SK-N-SH (cell line): ENCODE data around the gene IRX2. TPM values are rescaled to one million over a fixed set of nuclear protein-coding genes. Genes with fewer than 3 reads are reported as not detected.

Experiments
- CTCF ChIA-PET: fragments of 300-600, 350-600 bp; formaldehyde crosslinking; extraction: SDS; loops from one replicate; lab custom pipeline; 2021; lab: Yijun Ruan, JAX
- POLR2A ChIA-PET: fragments of 350-600 bp; sonication (Branson Sonifier 250); formaldehyde crosslinking; extraction: SDS; loops from one replicate; lab custom pipeline; 2020; ENCODE audit warnings: antibody characterized with exemption, inconsistent platforms; lab: Yijun Ruan, JAX
- DNase-seq: peaks from one replicate; pipeline ENCODE4 v3.0.0; 2012
- H2AFZ ChIP-seq: fragments of 200-600 bp; sonication (generic); 2 replicates; pipeline ENCODE4 v1.8.1; 2016; ENCODE audit warnings: antibody characterized with exemption, mild to moderate bottlenecking, low read depth
- H3F3A ChIP-seq: fragments of 200-600 bp; sonication (generic); replicated peaks from 2 replicates; pipeline ENCODE3; 2016; ENCODE audit warnings: antibody characterized with exemption, mild to moderate bottlenecking; ENCODE audit not compliant: insufficient read depth
- H3K27ac ChIP-seq, 2 experiments: fragments of 200-500 bp in 1 of 2; fragments of 200-600 bp in 1 of 2; sonication (Bioruptor generic) in 1 of 2; sonication (generic), shearing (Covaris generic) in 1 of 2; 2 replicates each; pipeline versions ENCODE4 v1.5.1 to v1.6.1; 2014 to 2016; ENCODE audit warnings: low read depth in 2 of 2, inconsistent platforms in 1 of 2, low read length in 1 of 2, mild to moderate bottlenecking in 1 of 2, mixed read lengths in 1 of 2
- H3K27me3 ChIP-seq: fragments of 200-600 bp; sonication (generic), shearing (Covaris generic); 2 replicates; pipeline ENCODE4 v1.6.1; 2016; ENCODE audit warnings: mixed run types; ENCODE audit not compliant: insufficient read depth
- H3K36me3 ChIP-seq, 2 experiments: fragments of 200-500 bp in 1 of 2; fragments of 200-600 bp in 1 of 2; sonication (Bioruptor generic) in 1 of 2; sonication (generic) in 1 of 2; replicated peaks in 1 of 2; 2 replicates each; pipeline versions ENCODE3 to v1.5.1; 2014 to 2016; ENCODE audit warnings: low read length in 1 of 2, mild to moderate bottlenecking in 1 of 2; ENCODE audit not compliant: insufficient read depth in 2 of 2, control insufficient read depth in 1 of 2
- H3K4me1 ChIP-seq, 2 experiments: fragments of 200-500 bp in 1 of 2; fragments of 200-600 bp in 1 of 2; sonication (Bioruptor generic) in 1 of 2; sonication (generic), shearing (Covaris generic) in 1 of 2; 2 replicates each; pipeline versions ENCODE4 v1.5.1 to v1.6.1; 2014 to 2016; ENCODE audit warnings: low read depth in 1 of 2, low read length in 1 of 2, mixed run types in 1 of 2; ENCODE audit not compliant: insufficient read depth in 2 of 2, control insufficient read depth in 1 of 2
- H3K4me2 ChIP-seq: fragments of 200-600 bp; sonication (generic), shearing (Covaris generic); 2 replicates; pipeline ENCODE4 v1.6.1; 2017; ENCODE audit warnings: mixed run types
- H3K4me3 ChIP-seq, 2 experiments: fragments of 200-500 bp in 1 of 2; fragments of 200-600 bp in 1 of 2; sonication (Bioruptor generic) in 1 of 2; sonication (generic), shearing (Covaris generic) in 1 of 2; 2 replicates each; pipeline versions ENCODE4 v1.5.1 to v1.8.1; 2014 to 2016; ENCODE audit warnings: low read depth in 2 of 2, inconsistent platforms in 1 of 2, low read length in 1 of 2, mild to moderate bottlenecking in 1 of 2, mixed read lengths in 1 of 2, moderate library complexity in 1 of 2
- H3K79me2 ChIP-seq: fragments of 200-600 bp; sonication (generic); 2 replicates; pipeline ENCODE4 v1.8.1; 2017; ENCODE audit warnings: mild to moderate bottlenecking; ENCODE audit not compliant: insufficient read depth
- H3K9ac ChIP-seq: fragments of 200-600 bp; sonication (generic); 2 replicates; pipeline ENCODE4 v1.6.1; 2017; ENCODE audit warnings: mixed run types
- H3K9me2 ChIP-seq: fragments of 200-600 bp; sonication (generic); 2 replicates; pipeline ENCODE4 v1.6.1; 2017; ENCODE audit warnings: mixed run types
- H3K9me3 ChIP-seq: fragments of 200-600 bp; sonication (generic); 2 replicates; pipeline ENCODE4 v1.6.1; 2017; ENCODE audit warnings: mixed run types, mild to moderate bottlenecking, moderate library complexity
- H4K20me1 ChIP-seq: fragments of 200-600 bp; sonication (generic); 2 replicates; pipeline ENCODE4 v1.6.1; 2017; ENCODE audit warnings: mild to moderate bottlenecking, mixed run types; ENCODE audit not compliant: insufficient read depth
- CTCF ChIP-seq: fragments of 200-600 bp; sonication (generic); IDR thresholded peaks from 2 replicates; pipeline ENCODE4 v1.6.1; 2017; ENCODE audit warnings: antibody characterized with exemption, mild to moderate bottlenecking, moderate library complexity
- EP300 ChIP-seq, 2 experiments: IDR thresholded peaks; 2 replicates each; pipeline versions ENCODE4 v1.4.0 to v1.6.1; 2012; ENCODE audit warnings: borderline replicate concordance in 1 of 2, low read depth in 1 of 2, low read length in 1 of 2
- FOXJ3 ChIP-seq: sonication (generic); formaldehyde crosslinking; IDR thresholded peaks from 2 replicates; pipeline ENCODE4 v1.5.1; 2020; ENCODE audit warnings: mild to moderate bottlenecking, missing genetic modification reagents
- FOXM1 ChIP-seq: IDR thresholded peaks from 2 replicates; pipeline ENCODE4 v1.4.0; 2012; ENCODE audit warnings: low read depth, mild to moderate bottlenecking
- GABPA ChIP-seq: IDR thresholded peaks from 2 replicates; pipeline ENCODE4 v1.4.0; 2012; ENCODE audit warnings: low read depth, mild to moderate bottlenecking
- IRF3 ChIP-seq: fragments of 150-350 bp; IDR thresholded peaks from 2 replicates; pipeline ENCODE4 v1.6.1; 2016; ENCODE audit warnings: mild to moderate bottlenecking, low read depth, low read length
- NRF1 ChIP-seq: IDR thresholded peaks from 2 replicates; pipeline ENCODE4 v1.6.1; 2012; ENCODE audit warnings: low read depth, mild to moderate bottlenecking, low read length
- POLR2AphosphoS5 ChIP-seq: IDR thresholded peaks from 2 replicates; pipeline ENCODE4 v1.6.1; 2012; ENCODE audit warnings: low read depth, low read length
- RXRA ChIP-seq: IDR thresholded peaks from 2 replicates; pipeline ENCODE4 v1.4.0; 2012; ENCODE audit warnings: low read depth, mild to moderate bottlenecking, borderline replicate concordance
- TCF12 ChIP-seq: IDR thresholded peaks from 2 replicates; pipeline ENCODE4 v1.4.0; 2012
- YY1 ChIP-seq: IDR thresholded peaks from 2 replicates; pipeline ENCODE4 v1.4.0; 2012; ENCODE audit warnings: low read depth, mild to moderate bottlenecking
- WGBS: methylation state at CpG from one replicate; pipeline ENCODE4 v1.1.6; 2017; ENCODE audit warnings: low lambda C conversion rate; 5-methylcytosine and 5-hydroxymethylcytosine counted together
- polyA plus RNA-seq, 3 experiments: library from polyadenylated mRNA; depleted of rRNA; stranded (reverse); fragments of >200 nt; gene quantifications; 2 replicates each; pipeline ENCODE4 v1.2.3, GENCODE V29; 2012
- TF ChIP-seq, protein P1 (sequence below): IDR thresholded peaks from 2 replicates; pipeline ENCODE4 v1.6.1; 2012; ENCODE audit warnings: mild to moderate bottlenecking, low read depth, low read length, moderate library complexity

The IRX2 gene
- polyA plus RNA-seq, 1 of the 3 experiments (the other 2 are of a cell fraction), result not detected

DNA sequence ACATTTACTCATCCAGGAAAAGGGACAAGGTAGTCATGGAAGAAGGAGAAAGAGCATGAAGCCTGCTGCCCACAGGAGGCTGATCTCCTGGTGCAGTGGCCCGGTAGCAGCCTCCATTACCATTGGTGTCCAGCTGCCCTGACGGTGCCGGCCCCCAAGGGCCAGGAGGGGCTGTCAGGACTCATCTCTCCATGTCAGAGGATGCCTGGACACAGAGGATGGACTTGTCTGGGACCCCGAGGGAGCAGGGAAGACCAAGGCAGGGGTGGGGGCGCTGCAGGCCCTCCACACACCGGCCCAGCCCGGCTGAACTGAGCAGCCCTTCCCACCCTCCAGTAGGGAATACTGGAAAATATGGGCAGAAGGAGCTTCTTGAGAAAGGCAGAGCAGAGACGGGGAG lies 52.2 kb downstream of the IRX2 start (continued):
- TF ChIP-seq IRF3, result no peak
- TF ChIP-seq GABPA, result no peak
- no peak for TF ChIP-seq EP300 (IDR thresholded peaks at IDR 0.05; ENCODE audit: borderline replicate concordance in 1 of 2, low read depth in 1 of 2, low read length in 1 of 2)
- TF ChIP-seq RXRA, result no peak
- no peak for TF ChIP-seq CTCF
- no peak for TF ChIP-seq POLR2AphosphoS5

GRCh38 chr5:2698581-2698980 lies 52.9 kb downstream of the IRX2 start:
- Histone ChIP-seq H3K4me2 (no peak overlapping the region), H3K79me2 (no peaks in the 10 kb centered on the region), H3K9me2 (no peaks in the 10 kb centered on the region), H4K20me1 (no peaks in the 10 kb centered on the region), H3K4me1 (no peaks in the 10 kb centered on the region), H3K27ac (no peak overlapping the region), H3K27me3 (peaks cover 32% of the 10 kb centered on the region; the same call in 1 of the 2 replicates), H3K9ac (no peak overlapping the region), H3F3A (no peaks in the 10 kb centered on the region), H3K36me3 (no peaks in the 10 kb centered on the region), H3K9me3 (no peaks in the 10 kb centered on the region), H2AFZ (no peak overlapping the region), H3K4me3 (no peak overlapping the region)
- no peak for TF ChIP-seq FOXJ3 (CRISPR knock-in tag)
- no peak for TF ChIP-seq TCF12
- TF ChIP-seq IRF3, result no peak
- TF ChIP-seq YY1, result no peak
- TF ChIP-seq FOXM1, result no peak
- TF ChIP-seq, protein P1, sequence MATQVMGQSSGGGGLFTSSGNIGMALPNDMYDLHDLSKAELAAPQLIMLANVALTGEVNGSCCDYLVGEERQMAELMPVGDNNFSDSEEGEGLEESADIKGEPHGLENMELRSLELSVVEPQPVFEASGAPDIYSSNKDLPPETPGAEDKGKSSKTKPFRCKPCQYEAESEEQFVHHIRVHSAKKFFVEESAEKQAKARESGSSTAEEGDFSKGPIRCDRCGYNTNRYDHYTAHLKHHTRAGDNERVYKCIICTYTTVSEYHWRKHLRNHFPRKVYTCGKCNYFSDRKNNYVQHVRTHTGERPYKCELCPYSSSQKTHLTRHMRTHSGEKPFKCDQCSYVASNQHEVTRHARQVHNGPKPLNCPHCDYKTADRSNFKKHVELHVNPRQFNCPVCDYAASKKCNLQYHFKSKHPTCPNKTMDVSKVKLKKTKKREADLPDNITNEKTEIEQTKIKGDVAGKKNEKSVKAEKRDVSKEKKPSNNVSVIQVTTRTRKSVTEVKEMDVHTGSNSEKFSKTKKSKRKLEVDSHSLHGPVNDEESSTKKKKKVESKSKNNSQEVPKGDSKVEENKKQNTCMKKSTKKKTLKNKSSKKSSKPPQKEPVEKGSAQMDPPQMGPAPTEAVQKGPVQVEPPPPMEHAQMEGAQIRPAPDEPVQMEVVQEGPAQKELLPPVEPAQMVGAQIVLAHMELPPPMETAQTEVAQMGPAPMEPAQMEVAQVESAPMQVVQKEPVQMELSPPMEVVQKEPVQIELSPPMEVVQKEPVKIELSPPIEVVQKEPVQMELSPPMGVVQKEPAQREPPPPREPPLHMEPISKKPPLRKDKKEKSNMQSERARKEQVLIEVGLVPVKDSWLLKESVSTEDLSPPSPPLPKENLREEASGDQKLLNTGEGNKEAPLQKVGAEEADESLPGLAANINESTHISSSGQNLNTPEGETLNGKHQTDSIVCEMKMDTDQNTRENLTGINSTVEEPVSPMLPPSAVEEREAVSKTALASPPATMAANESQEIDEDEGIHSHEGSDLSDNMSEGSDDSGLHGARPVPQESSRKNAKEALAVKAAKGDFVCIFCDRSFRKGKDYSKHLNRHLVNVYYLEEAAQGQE, result no peak
- no peak for TF ChIP-seq NRF1
- no peak for DNase-seq
- WGBS, result 5% methylated on average over 11 of the region's 13 CpGs
- CTCF ChIA-PET, result no interaction called here
- POLR2A ChIA-PET, result no interaction called here
